Forelimb muscle (tissue), 1 donor: ENCODE results near the gene MMP26. TPM values are rescaled to one million over a fixed set of nuclear protein-coding genes. Genes with fewer than 3 reads are reported as not detected.
"Not testable (repeated sequence)": the region's sequence is repeated elsewhere in the genome, so short reads cannot be mapped to it uniquely, and the experiment has no call there.

Experiments
- DNase-seq: peaks from one replicate; pipeline ENCODE4 v3.0.0-alpha.2; 2013; ENCODE audit warnings: low read depth
- polyA plus RNA-seq: library from polyadenylated mRNA; unstranded; fragments of 120-200 nt; gene quantifications from one replicate; pipeline ENCODE4 v1.2.1, GENCODE V29; 2013; ENCODE audit not compliant: insufficient read length

Gene MMP26
- polyA plus RNA-seq, 1 donor, result not detected

DNA sequence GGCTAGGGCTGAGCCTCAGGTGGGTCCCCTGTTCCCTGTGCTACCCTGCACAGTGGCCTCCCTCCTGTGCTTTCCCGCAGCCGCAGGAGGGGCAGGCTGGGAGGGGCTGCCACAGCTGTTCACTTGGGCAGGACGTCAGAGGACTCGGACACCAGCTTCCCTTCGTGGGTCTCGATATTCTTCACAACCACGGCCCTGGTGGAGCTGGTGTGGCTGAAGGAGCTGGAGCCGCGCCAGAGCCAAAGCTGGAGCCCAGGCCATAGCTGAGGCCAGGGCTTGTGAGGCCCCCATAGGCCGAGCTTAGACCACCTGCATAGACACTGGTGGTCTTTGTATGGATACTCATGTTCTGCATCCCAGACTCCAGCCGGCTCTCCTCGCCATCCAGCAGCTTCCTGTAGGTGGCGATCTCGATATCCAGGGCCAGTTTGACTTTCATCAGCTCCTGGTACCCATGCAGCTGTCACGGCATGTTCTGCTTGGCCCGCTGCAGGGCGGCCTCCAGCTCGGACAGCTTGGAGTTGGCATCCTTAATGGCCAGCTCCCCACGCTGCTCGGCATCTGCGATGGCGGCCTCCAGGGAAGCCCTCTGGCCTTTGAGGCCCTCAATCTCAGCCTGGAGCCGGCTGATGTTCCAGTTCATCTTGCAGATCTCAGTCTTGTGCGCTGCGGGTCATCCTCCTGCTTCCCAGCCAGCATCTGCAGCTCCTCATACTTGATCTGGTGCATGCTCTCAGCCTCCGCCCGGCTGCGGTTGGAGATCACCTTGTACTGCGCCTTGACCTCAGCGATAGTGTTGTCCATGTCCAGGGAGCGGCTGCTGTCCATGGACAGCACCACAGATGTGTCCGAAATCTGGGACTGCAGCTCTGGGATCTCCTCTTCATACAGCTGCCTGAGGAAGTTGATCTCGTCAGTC, 18.3 kb downstream of the MMP26 start:
- DNase-seq, result not testable (repeated sequence)

DNA sequence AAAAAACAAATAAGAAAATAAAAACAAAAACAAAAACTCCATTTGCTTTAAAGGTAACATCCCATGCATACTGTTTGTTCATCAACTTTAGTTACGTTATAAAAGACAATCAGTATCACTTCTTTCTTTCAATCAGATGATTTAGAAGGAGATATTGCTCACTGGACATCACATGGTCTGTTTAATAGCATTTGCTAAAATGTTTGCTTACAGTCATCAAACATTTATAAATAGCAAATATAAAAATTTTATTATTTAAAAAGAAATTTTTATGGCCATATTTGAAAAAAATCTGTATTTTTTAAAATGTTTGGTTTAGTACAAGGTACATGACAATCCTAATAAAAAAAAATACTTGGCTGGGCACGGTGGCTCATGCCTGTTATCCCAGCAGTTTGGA, 22.6 kb downstream of the MMP26 start:
- no peak for DNase-seq

DNA sequence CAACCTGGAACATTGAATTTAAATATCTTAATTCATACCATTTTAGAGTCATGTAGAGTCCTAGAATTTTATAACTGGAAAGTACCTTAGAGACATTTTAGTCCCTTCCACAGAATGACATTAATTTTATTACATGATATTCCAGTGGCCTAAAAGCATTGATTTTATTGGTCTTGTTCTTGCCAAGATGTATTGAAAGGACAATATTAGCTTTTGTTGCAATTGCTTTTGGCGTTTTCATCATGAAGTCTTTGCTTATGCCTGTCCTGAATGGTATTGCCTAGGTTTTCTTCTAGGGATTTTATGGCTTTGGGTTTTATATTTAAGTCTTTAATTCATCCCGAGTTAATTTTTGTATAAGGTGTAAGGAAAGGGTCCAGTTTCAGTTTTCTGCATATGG, 36.2 kb downstream of the MMP26 start:
- no peak for DNase-seq

DNA sequence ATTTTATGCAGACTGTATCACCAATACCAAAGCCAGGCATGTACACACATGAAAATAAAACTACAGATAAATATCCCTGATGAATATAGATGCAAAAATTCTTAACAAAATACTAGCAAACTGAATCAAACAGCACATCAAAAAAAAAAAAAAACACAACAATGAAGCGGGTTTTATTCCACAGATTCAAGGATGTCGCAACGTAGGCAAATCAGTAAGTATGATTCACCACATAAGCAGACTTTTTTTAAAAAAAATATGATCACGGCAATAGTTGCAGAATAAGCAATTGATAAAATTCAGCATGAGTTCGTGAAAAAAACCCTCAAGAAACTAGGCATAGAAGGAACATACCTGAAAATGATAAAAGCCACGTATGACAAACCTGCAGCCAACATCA, 43.9 kb downstream of the MMP26 start:
- DNase-seq, result no peak

DNA sequence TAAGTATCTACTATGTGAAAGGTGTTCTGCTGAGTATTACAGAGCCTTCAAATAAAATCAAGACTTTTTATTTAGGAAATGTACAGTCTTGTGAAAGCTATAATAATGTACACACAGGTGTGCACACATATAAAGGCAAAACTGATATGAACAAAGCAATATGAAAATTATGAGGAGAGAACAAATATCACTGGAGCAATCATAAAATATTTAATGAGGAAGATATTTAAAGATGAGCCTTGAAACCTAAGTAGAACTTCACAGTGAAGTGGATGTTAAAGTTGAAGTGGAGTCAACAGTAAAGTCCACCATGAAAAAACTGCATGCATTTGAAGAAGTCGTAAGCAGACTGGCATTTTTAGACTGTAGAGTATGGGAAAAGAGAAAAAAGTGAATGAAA, 46.6 kb downstream of the MMP26 start:
- no peak for DNase-seq

Other genes starting within 250 kb of the MMP26 start
- 0.18 TPM for gene OR52K1, start 222.1 kb upstream of the MMP26 start, polyA plus RNA-seq
- not detected for gene OR52M1, start 159.6 kb upstream of the MMP26 start, polyA plus RNA-seq
- gene OR52I2, start 123.0 kb upstream of the MMP26 start, polyA plus RNA-seq, result not detected
- gene OR52I1, start 110.7 kb upstream of the MMP26 start, polyA plus RNA-seq, result not detected
- 8.7 TPM for gene TRIM68, start 96.6 kb upstream of the MMP26 start, polyA plus RNA-seq
- gene OR51D1, start 67.3 kb upstream of the MMP26 start, polyA plus RNA-seq, result not detected
- gene OR51E1, start 60.8 kb upstream of the MMP26 start, polyA plus RNA-seq, result 2.2 TPM
- 0.83 TPM for gene OR51E2, start 6.9 kb upstream of the MMP26 start, polyA plus RNA-seq
- gene OR51F1, start 65.2 kb downstream of the MMP26 start, polyA plus RNA-seq, result not detected
- not detected for gene OR52R1, start 99.6 kb downstream of the MMP26 start, polyA plus RNA-seq
- not detected for gene OR51F2, start 116.5 kb downstream of the MMP26 start, polyA plus RNA-seq
- gene OR51S1, start 144.4 kb downstream of the MMP26 start, polyA plus RNA-seq, result not detected
- not detected for gene OR51T1, start 177.1 kb downstream of the MMP26 start, polyA plus RNA-seq
- gene OR51A7, start 199.0 kb downstream of the MMP26 start, polyA plus RNA-seq, result not detected
- not detected for gene OR51G2, start 214.6 kb downstream of the MMP26 start, polyA plus RNA-seq
- gene OR51G1, start 219.6 kb downstream of the MMP26 start, polyA plus RNA-seq, result not detected
- not detected for gene OR51A4, start 242.8 kb downstream of the MMP26 start, polyA plus RNA-seq